NCI-H1092 (cell line): Measurements from ENCODE around the gene CRIP3.

ENCODE experiments used
- DNase-seq: peaks from one replicate; lab custom pipeline; 2025; lab: John Stamatoyannopoulos, UW

CRIP3 gene

GRCh38 chr6:43287717-43288679 is 20.6 kb downstream of the CRIP3 start:
- no peak for DNase-seq

- peak; percentile 11 for DNase-seq
Measured at GRCh38 chr6:43286980-43287716, 21.5 kb downstream of the CRIP3 start.

GRCh38 chr6:43286456-43286979 is 22.1 kb downstream of the CRIP3 start:
- DNase-seq, result no peak

GRCh38 chr6:43285832-43286231 is 22.8 kb downstream of the CRIP3 start:
- DNase-seq, result no peak

GRCh38 chr6:43284991-43285781 is 23.4 kb downstream of the CRIP3 start:
- no peak for DNase-seq

GRCh38 chr6:43283905-43284304 is 24.7 kb downstream of the CRIP3 start:
- no peak for DNase-seq

GRCh38 chr6:43283514-43283901 is 25.1 kb downstream of the CRIP3 start:
- DNase-seq, result no peak

- DNase-seq, result no peak
Measured at GRCh38 chr6:43282636-43283513, 25.8 kb downstream of the CRIP3 start.

- no peak for DNase-seq
Measured at GRCh38 chr6:43282060-43282459, 26.6 kb downstream of the CRIP3 start.

- no peak for DNase-seq
Measured at GRCh38 chr6:43280234-43280633, 28.4 kb downstream of the CRIP3 start.

GRCh38 chr6:43278524-43279078 is 30.0 kb downstream of the CRIP3 start:
- no peak for DNase-seq

GRCh38 chr6:43277643-43278523 is 30.7 kb downstream of the CRIP3 start:
- DNase-seq, result no peak

GRCh38 chr6:43277306-43277642 is 31.4 kb downstream of the CRIP3 start:
- no peak for DNase-seq

- DNase-seq, result no peak
Measured at GRCh38 chr6:43276577-43277305, 31.9 kb downstream of the CRIP3 start.

- DNase-seq, result no peak
Measured at GRCh38 chr6:43275801-43276576, 32.6 kb downstream of the CRIP3 start.

GRCh38 chr6:43274916-43275597 is 33.6 kb downstream of the CRIP3 start:
- peak; percentile 38 for DNase-seq

- no peak for DNase-seq
Measured at GRCh38 chr6:43274127-43274915, 34.3 kb downstream of the CRIP3 start.
